Stimulated activated CD8-positive, alpha-beta memory T cell treated with anti-CD3 and anti-CD28 coated beads, Interleukin-12 subunit alpha, Interleukin-12 subunit beta, amount 100 ng/mL, for 24 hours (primary cell): ENCODE measurements around the gene TRPM4.
A peak's percentile ranks its signal among the peaks of the same experiment; 100 is the strongest.
"Not testable (repeated sequence)": the region's sequence is repeated elsewhere in the genome, so short reads cannot be mapped to it uniquely, and the experiment has no call there.

Source experiments
- DNase-seq: peaks from one replicate; pipeline ENCODE4 v3.0.0-alpha.2; 2020; ENCODE audit errors: extremely low read depth

Gene TRPM4

DNA sequence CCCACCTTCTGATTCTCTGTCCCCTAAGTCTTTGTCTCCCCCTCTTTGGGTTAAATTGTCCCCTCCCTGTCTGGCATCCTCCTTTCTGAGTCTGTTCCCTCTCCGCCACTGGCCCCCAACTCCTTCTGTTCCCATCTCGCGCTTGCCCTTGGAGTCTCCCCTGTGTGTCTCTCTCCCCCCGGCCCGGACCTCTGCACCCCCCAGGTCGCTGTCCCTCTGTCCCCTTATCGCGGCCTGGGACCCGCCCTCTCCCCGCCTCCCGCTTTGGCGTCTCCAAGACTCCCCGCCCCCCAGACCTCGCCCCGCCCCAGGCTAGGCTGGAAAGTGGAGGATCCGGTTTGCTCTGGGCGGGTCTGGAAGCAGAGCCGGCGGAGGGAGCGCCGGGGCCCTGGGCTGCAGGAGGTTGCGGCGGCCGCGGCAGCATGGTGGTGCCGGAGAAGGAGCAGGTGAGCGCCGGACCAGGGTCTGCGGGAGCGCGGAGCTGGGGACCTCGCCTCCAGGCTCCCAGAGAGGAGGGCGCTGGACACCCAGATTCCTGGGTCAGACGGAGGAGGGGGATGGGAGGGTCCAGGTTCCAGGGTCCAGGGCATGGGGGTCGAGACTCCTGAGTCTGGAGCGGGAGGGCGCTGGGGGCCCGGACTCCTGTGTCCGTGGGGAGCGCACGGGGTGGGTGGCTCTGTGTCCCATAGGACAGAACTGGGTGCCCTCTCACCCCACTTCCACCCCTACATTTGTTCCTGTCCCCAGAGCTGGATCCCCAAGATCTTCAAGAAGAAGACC lies at the start of gene TRPM4:
Gene TRPM4, plus strand, starts transcription at position 348 of the 780 bp plus-strand sequence. Its CDS starts 75 bp downstream, at position 423.
- no peak for DNase-seq

- DNase-seq = no peak
These were observed 48.5 kb upstream of the TRPM4 start for GRCh38 chr19:49109051-49109450.

DNA sequence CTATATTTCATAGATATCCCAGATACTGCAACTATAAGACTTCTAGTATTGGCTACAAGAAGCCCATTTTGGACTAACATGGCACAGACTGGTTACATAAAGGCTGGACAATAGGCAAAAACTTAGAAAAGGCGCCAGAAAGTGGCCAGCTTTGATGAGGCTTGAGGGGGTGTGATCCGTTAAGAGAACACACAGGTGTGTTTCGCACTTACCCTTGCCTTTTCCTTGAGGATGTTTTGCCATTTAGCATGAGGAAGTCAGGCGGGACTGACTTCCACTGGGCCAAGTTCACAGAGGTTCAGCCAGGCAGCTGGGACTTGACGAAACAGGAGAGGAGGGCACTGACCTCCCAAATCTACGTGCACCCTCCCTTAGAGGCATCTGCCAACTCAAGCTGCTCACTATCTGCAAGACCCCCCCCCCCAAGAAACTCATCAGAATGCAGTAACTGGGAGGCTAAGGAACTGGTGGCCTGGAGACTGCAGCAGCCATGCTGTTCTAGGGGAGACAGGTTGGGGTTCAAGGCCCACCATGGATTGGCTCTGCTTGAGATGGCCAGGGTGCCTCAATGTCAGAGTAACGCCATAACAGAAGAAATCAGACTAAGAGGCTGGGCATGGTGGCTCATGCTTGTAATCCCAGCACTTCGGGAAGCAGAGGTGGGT lies 47.9 kb upstream of the TRPM4 start:
- no peak for DNase-seq

GRCh38 chr19:49110567-49110966 lies 47.0 kb upstream of the TRPM4 start:
- DNase-seq = no peak

DNA sequence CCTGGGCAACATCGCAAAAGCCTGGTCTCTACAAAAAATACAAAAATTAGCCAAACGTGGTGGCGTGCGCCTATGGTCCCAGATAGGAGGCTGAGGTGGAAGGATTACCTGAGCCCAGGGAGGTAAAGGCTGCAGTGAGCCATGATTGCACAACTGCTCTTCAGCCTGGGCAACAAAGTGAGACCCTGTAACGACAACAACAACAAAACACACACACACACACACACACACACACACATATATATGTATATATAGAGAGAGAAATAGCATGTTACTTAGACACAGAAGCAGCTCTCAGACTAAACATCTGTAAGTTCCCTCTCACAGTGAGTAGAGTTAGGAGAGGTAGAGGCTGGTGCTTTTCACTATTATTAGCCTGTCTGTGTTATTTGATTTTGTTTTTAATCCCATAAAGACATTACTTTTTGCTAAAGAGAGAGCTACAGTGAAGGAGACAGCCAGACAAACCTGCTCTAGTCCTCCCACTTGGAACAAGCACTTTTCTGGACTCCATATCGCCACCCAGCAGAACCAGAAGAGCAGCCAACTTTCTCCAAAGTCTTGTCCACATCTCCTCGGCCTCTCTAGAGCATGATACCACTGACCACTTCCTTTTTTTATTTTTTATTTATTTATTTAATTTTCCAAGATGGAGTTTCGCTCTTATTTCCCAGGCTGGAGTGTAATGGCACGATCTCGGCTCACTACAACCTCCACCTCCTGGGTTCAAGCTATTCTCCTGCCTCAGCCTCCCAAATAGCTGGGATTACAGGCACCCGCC lies 46.2 kb upstream of the TRPM4 start:
- no peak for DNase-seq

GRCh38 chr19:49113762-49114629 lies 43.6 kb upstream of the TRPM4 start, which contains the start of gene LIN7B:
TSS of gene LIN7B (plus strand) at chr19:49114370. CDS start at chr19:49114405, 35 bp downstream.
- no peak for DNase-seq

DNA sequence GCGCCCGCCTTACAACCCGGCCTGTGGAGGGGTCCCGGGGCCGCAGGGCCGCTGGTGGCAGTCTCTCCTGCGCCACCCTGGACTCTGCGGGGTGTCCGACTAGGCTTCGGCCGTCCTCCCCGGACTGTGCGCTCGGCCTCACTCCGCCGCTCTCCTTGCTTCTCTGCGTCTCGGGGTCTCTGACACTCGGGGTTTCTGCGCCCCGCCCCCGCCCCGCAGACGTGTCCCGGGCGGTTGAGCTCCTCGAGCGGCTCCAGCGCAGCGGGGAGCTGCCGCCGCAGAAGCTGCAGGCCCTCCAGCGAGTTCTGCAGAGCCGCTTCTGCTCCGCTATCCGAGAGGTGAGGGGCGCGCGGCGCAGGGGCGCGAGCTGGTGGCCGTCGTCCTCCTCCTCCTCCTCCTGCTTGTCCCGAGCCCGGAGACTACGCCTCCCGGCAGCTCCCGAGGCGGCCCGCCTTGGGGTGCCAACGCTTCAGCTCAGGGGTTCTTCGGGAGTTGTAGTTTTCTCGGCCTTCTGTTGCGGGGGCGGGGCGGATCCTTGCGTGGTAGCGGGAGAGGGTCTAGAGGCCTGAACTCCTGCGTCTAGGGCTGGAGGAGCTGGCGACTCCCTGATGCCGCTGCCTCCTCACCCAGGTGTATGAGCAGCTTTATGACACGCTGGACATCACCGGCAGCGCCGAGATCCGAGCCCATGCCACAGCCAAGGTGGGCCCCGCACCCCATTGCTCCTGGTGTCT lies 42.8 kb upstream of the TRPM4 start:
- no peak for DNase-seq

DNA sequence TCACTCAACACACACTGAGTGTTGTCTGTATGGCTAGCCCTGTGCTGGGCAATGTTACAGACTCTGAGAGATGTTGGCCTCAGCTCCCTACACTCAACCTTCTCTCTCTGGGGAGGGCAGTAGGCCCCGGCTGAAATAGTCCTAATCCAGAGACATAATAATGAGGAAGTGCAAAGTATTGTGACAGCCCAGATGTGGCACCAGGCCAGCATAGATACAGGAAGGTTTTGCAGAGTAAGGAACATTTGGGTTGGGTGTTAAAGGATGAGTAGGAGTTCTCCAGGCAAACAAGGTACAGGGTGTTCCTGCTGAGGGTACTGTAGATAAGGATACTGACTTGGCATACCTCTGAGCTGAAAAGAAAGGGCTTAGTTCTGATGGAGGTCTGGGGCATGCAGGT lies 41.0 kb upstream of the TRPM4 start:
- DNase-seq = no peak

DNA sequence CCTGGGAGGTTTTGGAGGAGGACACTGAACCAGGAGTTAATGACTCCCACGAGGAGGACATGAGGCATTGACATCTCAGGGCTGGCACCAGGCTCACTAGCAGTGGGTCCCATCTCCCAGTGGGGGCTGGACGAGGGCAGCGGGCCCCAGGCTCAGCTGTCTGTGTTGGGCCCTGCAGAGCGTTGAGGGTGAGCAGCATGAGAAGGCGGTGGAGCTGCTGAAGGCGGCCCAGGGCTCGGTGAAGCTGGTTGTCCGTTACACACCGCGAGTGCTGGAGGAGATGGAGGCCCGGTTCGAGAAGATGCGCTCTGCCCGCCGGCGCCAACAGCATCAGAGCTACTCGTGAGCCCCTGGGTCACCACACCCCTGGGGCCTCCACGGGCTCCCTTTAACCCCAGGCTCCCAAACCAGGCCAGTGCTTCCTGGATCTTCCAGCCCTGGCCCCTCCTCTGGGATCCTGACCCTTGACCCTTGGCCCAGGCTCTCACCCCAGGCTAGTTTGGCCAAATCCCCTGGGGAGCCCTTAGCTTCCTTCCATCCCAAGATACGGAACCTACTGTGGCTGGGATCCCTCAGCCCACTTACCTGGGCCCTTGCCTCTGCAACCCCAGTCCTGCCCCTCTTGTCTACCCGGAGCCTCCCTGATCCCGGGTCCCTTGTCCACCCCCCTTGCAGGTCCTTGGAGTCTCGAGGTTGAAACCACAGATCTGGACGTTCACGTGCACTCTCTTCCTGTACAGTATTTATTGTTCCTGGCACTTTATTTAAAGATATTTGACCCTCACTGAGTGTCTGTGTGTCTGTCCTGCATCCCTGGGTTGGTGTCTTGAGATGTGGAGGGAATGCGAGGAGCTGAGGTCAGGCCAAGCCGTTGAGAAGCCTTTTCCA lies 39.7 kb upstream of the TRPM4 start:
- no peak for DNase-seq

GRCh38 chr19:49118565-49119410 lies 38.8 kb upstream of the TRPM4 start, which contains the start of gene C19orf73:
TSS of gene C19orf73 (minus strand) at chr19:49119143. CDS start at chr19:49119022, 121 bp downstream.
- DNase-seq = peak; percentile 83

DNA sequence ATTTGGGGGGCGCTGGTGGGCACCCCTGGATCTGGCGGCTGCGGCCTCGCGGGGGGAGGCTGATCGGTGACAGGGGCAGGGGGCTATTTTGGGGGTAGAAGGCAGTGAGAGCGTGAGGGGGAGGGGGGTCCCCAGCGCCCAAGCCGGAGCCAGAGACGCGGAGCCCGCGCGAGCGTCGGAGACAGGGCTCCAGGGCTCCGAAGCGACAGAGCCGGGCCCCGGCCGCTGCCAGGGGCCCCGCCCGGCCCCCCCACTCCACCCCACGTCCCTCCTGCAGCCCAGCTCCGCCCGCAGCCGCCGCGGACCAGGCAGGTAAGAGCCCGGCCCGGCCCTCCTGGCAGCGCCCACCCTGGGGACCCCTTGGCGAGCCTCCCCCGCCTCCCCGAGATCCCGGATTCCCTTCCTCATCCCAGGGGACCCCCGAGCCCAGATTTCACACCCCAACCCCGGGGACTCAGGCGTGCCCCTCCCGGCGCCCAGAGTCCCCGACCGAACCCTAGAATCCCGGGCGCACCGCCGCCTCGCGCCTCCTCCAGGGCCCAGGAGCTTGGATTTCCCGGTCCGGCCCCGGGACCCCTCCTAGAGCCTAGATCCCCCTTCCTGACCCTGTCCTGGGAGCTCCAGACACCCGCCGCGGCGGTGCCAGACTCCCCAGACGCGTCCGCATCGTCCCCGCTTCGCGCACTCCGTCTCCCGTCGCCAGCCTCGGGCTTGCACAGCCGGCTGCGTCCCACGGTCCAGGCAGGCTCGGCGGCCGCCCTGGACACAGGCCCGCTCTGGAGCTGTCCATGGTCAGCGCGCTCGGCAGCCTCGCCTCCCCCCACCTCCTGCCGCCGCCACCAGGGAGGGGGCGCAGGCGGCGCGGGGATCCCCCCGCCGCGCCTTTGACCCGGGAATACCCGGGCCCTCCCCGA lies 37.9 kb upstream of the TRPM4 start, which contains the start of gene PPFIA3:
Gene PPFIA3, plus strand, starts transcription at position 134 of the 914 bp plus-strand sequence. CDS start 8,330 bp downstream, outside the sequence.
- DNase-seq = no peak

DNA sequence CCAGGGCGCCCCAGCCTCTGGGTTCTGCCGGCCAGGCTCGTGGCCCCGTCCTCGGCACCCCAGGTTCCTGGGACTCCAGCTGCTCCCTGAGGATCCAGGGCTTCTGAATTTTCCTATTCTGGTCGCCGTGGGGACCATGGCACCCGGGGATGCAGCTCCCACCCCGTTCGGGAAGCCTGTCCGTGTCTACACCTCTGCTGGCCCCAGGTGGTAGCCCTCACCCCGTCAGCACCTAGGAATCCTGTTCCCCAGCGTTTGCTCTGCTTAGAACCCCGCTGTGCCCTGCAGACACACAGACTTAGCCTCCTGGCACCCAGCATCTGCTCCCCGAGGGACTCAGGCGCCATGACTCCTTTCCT lies 37.3 kb upstream of the TRPM4 start:
- DNase-seq = no peak

DNA sequence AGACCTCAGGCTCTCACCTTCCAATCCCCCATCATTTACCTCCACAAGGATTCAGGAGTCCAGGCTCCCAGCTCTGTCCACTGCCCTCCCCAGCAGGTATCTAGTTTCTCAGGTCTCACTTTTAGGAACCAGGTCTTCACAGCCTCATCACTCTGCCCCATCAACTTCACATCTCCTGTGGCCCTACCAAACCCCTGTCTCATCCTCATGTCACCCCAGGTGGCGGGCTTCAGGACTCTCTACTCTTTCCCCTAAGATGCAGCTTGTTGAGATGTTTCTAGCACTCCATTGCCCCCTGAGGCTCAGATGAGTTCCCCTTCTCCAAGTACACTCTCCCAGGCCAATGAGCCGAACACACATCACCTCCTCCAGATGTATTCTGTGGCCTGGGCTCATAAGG lies 36.7 kb upstream of the TRPM4 start:
- DNase-seq = no peak

DNA sequence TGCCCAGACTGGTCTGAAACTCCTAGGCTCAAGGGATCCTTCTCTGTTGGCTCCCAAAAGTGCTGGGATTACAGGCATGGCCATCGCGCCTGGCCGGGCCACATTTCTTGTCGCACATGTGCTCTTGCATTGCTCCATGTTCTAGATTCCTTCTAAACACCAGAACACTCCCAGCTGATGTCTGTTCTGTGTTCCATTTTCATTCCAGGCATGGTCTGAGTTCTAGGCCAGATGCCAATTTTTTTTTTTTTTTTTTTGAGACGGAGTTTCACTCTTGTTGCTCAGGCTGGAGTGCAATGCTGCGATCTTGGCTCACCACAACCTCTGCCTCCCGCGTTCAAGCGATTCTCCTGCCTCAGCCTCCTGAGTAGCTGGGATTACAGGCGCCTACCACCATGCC lies 35.8 kb upstream of the TRPM4 start:
- DNase-seq = not testable (repeated sequence)

DNA sequence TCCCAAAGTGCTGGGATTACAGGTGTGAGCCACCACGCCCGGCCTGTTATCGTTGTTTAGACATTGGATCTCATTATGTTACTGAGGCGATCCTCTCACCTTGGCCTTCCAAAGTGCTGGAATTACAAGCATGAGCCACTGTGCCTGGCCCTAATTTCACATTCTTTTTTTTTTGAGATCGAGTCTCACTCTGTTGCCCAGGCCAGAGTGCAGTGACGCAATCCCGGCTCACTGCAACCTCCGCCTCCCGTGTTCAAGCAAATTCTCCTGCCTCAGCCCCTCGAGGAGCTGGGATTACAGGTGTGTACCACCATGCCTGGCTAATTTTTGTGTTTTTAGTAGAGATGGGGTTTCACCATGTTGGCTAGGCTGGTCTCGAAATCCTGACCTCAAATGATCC lies 34.3 kb upstream of the TRPM4 start:
- DNase-seq = not testable (repeated sequence)

DNA sequence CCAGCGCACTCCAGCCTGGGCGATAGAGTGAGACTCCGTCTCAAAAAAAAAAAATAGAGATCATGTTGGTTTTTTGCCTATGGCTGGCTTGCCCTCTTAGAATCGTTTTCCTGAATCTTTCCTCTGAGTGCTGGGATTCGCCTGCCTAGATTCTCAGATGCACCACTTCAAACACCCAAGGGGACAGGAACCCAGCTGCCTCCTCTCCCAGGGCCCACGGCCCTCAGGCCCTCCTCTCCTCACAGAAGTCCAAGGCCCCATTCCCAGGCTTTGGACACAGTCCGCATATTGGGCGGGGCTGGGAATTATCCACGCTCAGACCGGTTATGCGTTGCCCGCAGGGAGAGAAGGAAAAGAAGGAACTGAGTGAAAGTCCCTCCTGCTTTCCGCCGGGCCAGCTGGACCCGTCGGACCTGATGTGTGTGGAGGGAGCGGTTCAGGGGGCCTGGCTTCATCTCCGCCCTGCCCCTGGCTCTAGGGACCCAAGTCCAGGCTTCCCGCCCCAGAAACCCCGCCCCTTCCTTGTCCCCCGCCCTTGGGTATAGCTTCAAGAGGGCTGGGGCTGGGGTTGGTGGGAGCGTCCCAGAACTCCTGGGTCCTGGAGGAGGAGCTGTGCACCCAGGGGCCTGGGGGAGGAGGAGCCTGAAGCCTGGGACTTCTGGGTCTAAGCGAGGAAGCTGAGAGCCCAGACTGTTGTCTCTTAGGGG lies 32.4 kb upstream of the TRPM4 start:
- no peak for DNase-seq

- no peak for DNase-seq
These were observed 31.0 kb upstream of the TRPM4 start for GRCh38 chr19:49126575-49126974.
